Brain microvascular endothelial cell (primary cell): ENCODE data around the gene APCDD1.

Experiments used
- DNase-seq: peaks from one replicate; pipeline ENCODE4 v3.0.0-alpha.2; 2020
- H3K27ac ChIP-seq: fragments of 250-450 bp; sonication (Bioruptor Pico); 2 replicates; pipeline ENCODE4 v1.5.1; 2020; ENCODE audit warnings: mild to moderate bottlenecking, moderate library complexity
- H3K27me3 ChIP-seq: fragments of 250-450 bp; sonication (Bioruptor Pico); replicated peaks from 2 replicates; pipeline ENCODE4 v1.5.1; 2020; ENCODE audit warnings: mild to moderate bottlenecking
- H3K36me3 ChIP-seq: fragments of 250-450 bp; sonication (Bioruptor Pico); replicated peaks from 2 replicates; pipeline ENCODE4 v1.5.1; 2020; ENCODE audit warnings: mild to moderate bottlenecking
- H3K4me3 ChIP-seq: 2 replicates; pipeline ENCODE4 v1.5.1; 2011; ENCODE audit warnings: low read depth, mild to moderate bottlenecking, control low read depth, low read length, moderate library complexity
- in situ Hi-C: cut with HindIII; loops from 2 replicates; pipeline ENCODE4 v1.10.0; 2017; ENCODE audit warnings: low sequenced_read_pairs, low pct_ligation_motif_present
- TF ChIP-seq, protein P1 (sequence below): IDR thresholded peaks from 2 replicates; pipeline ENCODE4 v1.5.1; 2011; ENCODE audit warnings: low read depth, mild to moderate bottlenecking, moderate library complexity, low read length, control low read depth, inconsistent platforms; ENCODE audit errors: missing control alignments

APCDD1 gene

GRCh38 chr18:10511236-10511635, 56.8 kb downstream of the APCDD1 start:
- DNase-seq, result no peak
- TF ChIP-seq, protein P1, sequence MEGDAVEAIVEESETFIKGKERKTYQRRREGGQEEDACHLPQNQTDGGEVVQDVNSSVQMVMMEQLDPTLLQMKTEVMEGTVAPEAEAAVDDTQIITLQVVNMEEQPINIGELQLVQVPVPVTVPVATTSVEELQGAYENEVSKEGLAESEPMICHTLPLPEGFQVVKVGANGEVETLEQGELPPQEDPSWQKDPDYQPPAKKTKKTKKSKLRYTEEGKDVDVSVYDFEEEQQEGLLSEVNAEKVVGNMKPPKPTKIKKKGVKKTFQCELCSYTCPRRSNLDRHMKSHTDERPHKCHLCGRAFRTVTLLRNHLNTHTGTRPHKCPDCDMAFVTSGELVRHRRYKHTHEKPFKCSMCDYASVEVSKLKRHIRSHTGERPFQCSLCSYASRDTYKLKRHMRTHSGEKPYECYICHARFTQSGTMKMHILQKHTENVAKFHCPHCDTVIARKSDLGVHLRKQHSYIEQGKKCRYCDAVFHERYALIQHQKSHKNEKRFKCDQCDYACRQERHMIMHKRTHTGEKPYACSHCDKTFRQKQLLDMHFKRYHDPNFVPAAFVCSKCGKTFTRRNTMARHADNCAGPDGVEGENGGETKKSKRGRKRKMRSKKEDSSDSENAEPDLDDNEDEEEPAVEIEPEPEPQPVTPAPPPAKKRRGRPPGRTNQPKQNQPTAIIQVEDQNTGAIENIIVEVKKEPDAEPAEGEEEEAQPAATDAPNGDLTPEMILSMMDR, result no peak
- Histone ChIP-seq H3K36me3 (no peaks in the 10 kb centered on the region), H3K27me3 (peaks cover 23% of the 10 kb centered on the region), H3K4me3 (no peak overlapping the region), H3K27ac (no peak overlapping the region)
- in situ Hi-C loops, result loop anchor here (10.0 kb wide), 1 partner anchor 536 kb away; no protein-coding TSS in a partner anchor

DNA sequence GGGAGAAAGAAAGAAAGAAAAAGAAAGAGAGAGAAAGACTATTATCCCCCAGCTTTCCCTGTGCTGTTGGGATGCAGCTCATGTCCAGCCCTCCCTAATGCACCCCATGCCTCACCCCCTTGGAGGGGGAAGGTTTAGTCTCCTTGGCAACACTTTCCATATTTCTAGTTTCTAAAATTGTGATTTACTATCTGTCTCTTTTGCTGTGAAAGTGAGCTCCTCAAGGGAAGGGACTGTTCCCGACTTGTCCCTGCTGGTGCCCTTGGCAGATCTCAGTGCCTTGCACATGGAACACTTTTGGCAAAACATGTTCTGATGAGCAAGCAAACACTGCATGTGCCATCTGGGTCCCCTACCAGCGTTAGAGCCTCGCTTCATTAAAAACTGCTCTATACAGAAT, 59.6 kb downstream of the APCDD1 start:
- Histone ChIP-seq H3K27me3 (peaks cover 25% of the 10 kb centered on the region), H3K36me3 (no peaks in the 10 kb centered on the region), H3K4me3 (no peak overlapping the region), H3K27ac (no peak overlapping the region)
- in situ Hi-C loops, result loop anchor here (10.0 kb wide), 1 partner anchor 539 kb away; no protein-coding TSS in a partner anchor
- no peak for DNase-seq
- TF ChIP-seq, protein P1, result no peak

DNA sequence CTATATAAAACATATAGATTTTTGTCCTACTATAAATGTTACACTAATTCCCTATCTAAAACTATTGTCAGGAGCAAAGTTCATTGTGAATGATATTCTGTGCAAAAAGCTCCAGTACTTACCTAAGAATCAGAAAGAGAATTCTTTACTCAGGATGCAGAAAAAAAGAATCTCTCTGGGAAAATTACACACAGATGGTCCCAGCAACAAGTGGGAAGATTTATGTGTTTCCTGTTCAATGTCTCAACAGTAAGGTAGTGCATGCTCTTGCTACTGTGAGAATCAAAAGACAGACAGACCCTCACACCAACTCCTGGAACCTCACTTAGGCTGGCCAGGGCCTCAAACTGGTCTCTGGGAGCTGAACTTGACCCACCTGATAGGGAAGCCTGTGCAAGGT, 60.2 kb downstream of the APCDD1 start:
- Histone ChIP-seq H3K4me3 (no peak overlapping the region), H3K27me3 (peaks cover 25% of the 10 kb centered on the region), H3K27ac (no peak overlapping the region), H3K36me3 (no peaks in the 10 kb centered on the region)
- in situ Hi-C loops, result loop anchor here (10.0 kb wide), 1 partner anchor 540 kb away; no protein-coding TSS in a partner anchor
- TF ChIP-seq, protein P1, result no peak
- DNase-seq, result no peak

DNA sequence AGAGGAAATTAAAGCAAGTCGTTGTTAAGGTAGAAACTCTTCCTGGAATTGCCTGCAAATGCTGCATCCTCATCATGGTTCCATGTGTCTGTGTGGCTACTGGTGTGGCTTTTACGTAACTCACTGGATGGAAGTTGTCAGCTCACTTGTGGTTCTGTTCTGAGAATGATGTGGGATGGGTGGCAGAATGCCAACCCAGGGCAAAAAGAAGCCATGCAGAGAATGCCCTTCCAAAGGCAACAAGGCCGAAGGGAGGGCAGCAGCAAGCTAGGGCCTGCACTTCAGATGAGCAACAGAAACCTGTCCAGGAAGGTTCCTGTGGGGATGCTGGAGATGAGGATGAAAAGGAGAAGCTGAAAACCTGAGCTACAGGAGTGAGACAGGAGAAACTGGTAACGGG, 61.0 kb downstream of the APCDD1 start:
- Histone ChIP-seq H3K27ac (no peak overlapping the region), H3K36me3 (no peaks in the 10 kb centered on the region), H3K4me3 (no peak overlapping the region), H3K27me3 (peaks cover 25% of the 10 kb centered on the region)
- DNase-seq, result no peak
- TF ChIP-seq, protein P1, result no peak
- in situ Hi-C loops, result loop anchor here (10.0 kb wide), 1 partner anchor 541 kb away; no protein-coding TSS in a partner anchor

- in situ Hi-C loops, result loop anchor here (10.0 kb wide), 1 partner anchor 541 kb away; no protein-coding TSS in a partner anchor
- TF ChIP-seq, protein P1, result no peak
- peaks cover 22% of the 10 kb centered on the region for H3K27me3 ChIP-seq
Observed at GRCh38 chr18:10516078-10516477, 61.6 kb downstream of the APCDD1 start.

More at GRCh38 chr18:10516078-10516477, 61.6 kb downstream of the APCDD1 start:
- Histone ChIP-seq H3K27ac (no peak overlapping the region), H3K36me3 (no peaks in the 10 kb centered on the region), H3K4me3 (no peak overlapping the region)
- no peak for DNase-seq
